ENCODE results near the gene MCAM.

- TF ChIP-seq CTCF (conservative IDR thresholded peaks at IDR 0.05): no peak
- TF ChIP-seq EZH2 (IDR thresholded peaks at IDR 0.05; ENCODE audit: low read depth): no peak
These were observed 33.4 kb upstream of the MCAM start for GRCh38 chr11:119350302-119350701.

Data from PC-9 (cell line).